ENCODE results near the gene GPR183.

The GPR183 gene

DNA sequence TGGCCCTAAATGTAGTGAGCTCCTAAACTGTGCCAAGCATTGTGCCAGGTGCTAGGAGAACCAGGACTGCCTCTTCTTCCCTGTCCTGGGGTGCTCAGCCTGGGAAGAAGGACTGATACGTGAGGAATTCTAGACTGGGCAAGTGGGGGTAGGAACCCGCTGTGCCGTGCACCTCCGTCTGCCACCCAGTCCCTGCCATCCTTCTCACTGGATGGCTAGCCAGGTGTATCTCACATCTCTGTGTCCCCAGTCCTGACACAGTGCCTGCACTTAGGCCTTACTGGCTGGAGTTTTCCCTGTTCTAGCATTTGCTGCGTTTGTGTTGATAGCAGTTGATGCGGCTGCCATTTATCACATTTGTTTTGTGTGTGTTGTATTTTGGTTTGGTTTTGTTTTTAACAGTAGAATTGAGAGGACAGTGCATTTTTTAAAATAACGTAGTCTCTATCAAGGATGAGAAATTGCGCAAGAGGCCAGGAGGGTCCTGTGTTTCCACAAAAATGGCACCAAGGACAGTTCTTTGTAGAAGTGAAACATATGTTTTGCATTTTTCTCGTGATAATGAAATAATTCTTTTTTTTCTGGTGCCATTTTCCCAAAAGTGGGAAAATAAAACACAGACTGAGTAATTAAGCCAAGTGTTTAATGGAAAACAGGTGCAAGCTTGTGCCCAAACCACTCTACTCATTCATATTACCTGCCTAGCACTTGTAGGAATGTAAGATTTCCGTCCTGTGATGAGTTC is 4.7 kb upstream of the GPR183 start:
- Histone ChIP-seq H3K9me3 (no peaks in the 10 kb centered on the region), H3K4me3 (ENCODE audit: low read depth in 1 of 2, low read length in 1 of 2) (no peak overlapping the region), H3K27ac (peak overlapping the region; percentile 57), H3K27me3 (no peaks in the 10 kb centered on the region), H3K4me1 (ENCODE audit: control insufficient read depth in 1 of 2, insufficient read depth in 1 of 2, low read depth in 1 of 2, low read length in 1 of 2) (peaks cover 16 to 24% of the 10 kb centered on the region in 2 experiments), H3K36me3 (no peaks in the 10 kb centered on the region)
- TF ChIP-seq CTCF (IDR thresholded peaks at IDR 0.05): no peak

- H3K27ac ChIP-seq: no peak overlapping the region
Observed at GRCh38 chr13:99311137-99311536, 3.9 kb upstream of the GPR183 start.

GRCh38 chr13:99310382-99311031 is 3.3 kb upstream of the GPR183 start:
- no peaks in the 10 kb centered on the region for H3K27me3 ChIP-seq
- peaks cover 16 to 24% of the 10 kb centered on the region in 2 experiments for H3K4me1 ChIP-seq (ENCODE audit: control insufficient read depth in 1 of 2, insufficient read depth in 1 of 2, low read depth in 1 of 2, low read length in 1 of 2)
- no peaks in the 10 kb centered on the region for H3K36me3 ChIP-seq
- H3K27ac ChIP-seq: no peak overlapping the region
- no peak overlapping the region for H3K4me3 ChIP-seq (ENCODE audit: low read depth in 1 of 2, low read length in 1 of 2)
- TF ChIP-seq CTCF (IDR thresholded peaks at IDR 0.05): no peak
- no peaks in the 10 kb centered on the region for H3K9me3 ChIP-seq

More at GRCh38 chr13:99311137-99311536, 3.9 kb upstream of the GPR183 start:
- H3K36me3 ChIP-seq: no peaks in the 10 kb centered on the region
- H3K27me3 ChIP-seq: no peaks in the 10 kb centered on the region
- H3K4me3 ChIP-seq (ENCODE audit: low read depth in 1 of 2, low read length in 1 of 2): no peak overlapping the region
- no peaks in the 10 kb centered on the region for H3K9me3 ChIP-seq
- peaks cover 16 to 24% of the 10 kb centered on the region in 2 experiments for H3K4me1 ChIP-seq (ENCODE audit: control insufficient read depth in 1 of 2, insufficient read depth in 1 of 2, low read depth in 1 of 2, low read length in 1 of 2)
- no peak for TF ChIP-seq CTCF (IDR thresholded peaks at IDR 0.05)

DNA sequence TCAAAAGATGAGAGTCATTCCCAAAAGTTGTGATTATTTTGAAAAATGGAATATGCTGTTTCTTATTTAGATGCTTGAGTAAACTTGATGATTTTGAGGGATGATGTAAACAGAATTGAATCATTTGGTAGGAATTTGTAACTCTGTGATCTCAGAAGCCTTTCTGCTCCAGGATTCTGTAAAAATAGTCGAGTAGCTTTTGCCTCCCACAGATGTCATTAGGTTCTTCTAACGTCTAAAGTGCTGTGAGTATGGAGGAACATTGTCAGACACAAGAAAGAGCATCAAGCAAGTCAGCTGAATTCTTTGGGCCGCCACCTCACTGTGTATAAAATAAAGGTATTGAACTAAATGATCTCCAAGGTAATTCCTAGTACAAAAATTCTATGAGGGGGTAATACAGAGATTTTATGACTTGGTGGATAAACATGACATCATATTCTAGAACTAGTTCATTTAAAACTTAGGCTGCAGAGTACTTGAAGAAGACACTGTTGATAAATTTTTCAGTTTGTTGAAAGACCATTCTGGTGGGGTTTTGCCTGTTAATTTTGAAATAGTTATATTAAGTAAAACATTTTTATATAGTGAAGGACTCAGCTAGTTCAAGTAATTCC is 1.4 kb upstream of the GPR183 start:
- H3K27ac ChIP-seq: no peak overlapping the region
- H3K27me3 ChIP-seq: no peaks in the 10 kb centered on the region
- H3K4me3 ChIP-seq (ENCODE audit: low read depth in 1 of 2, low read length in 1 of 2): no peak overlapping the region
- no peaks in the 10 kb centered on the region for H3K9me3 ChIP-seq
- peaks cover 20 to 24% of the 10 kb centered on the region in 2 experiments for H3K4me1 ChIP-seq (ENCODE audit: control insufficient read depth in 1 of 2, insufficient read depth in 1 of 2, low read depth in 1 of 2, low read length in 1 of 2)
- TF ChIP-seq CTCF (IDR thresholded peaks at IDR 0.05): no peak
- H3K36me3 ChIP-seq: no peaks in the 10 kb centered on the region

DNA sequence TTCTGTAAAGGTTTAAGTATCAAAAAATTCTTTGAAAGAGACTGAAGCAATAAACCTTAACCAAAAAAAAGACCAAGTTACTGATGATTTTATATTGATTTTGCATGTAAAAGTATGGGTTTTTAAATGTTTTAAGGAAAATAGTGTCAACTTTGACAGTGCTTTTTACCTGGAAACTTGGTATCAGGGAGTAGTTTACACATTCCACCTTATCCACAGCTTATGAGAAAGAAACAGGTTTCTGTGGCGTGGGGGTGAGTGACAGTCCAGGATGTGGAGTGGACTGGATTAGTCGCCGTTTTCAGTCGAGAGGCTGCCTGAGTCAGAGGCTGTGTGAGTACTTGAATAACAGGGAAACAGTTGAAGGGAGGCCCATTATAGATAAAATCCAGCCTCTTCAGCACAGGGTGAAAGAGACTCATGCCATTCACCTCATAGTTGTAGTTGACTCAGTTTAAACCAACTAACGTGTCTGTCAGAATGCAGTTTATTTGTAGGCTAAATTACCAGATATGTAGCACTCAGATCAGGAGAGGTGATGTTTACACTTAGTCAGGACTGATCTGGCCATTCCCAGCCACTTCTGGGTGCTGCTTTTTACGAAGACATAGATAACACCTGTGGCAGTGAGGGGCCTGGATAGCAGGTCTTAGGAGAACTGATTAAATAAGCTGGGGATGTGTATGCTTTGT is 595 bp upstream of the GPR183 start:
- H3K4me3 ChIP-seq (ENCODE audit: low read depth in 1 of 2, low read length in 1 of 2): no peak overlapping the region
- no peaks in the 10 kb centered on the region for H3K27me3 ChIP-seq
- H3K36me3 ChIP-seq: no peaks in the 10 kb centered on the region
- no peak for TF ChIP-seq CTCF (IDR thresholded peaks at IDR 0.05)
- peaks cover 13 to 16% of the 10 kb centered on the region in 2 experiments for H3K4me1 ChIP-seq (ENCODE audit: control insufficient read depth in 1 of 2, insufficient read depth in 1 of 2, low read depth in 1 of 2, low read length in 1 of 2)
- H3K9me3 ChIP-seq: no peaks in the 10 kb centered on the region
- H3K27ac ChIP-seq: no peak overlapping the region
